PC-3 (cell line): Measurements from ENCODE around the gene SCRG1. TPM values are rescaled to one million over a fixed set of nuclear protein-coding genes. Genes with fewer than 3 reads are reported as not detected.

Source experiments
- ATAC-seq: fragments of 200-7000 bp; cut with Tn5 transposase; 2 replicates; pipeline ENCODE4 v1.9.1; 2020; ENCODE audit warnings: mild to moderate bottlenecking, moderate library complexity
- BruUV-seq: library from RNA; stranded (reverse); fragments of 400-500 nt; replicated peaks from 2 replicates; lab custom pipeline; 2021; lab: Mats Ljungman, UMichigan
- CTCF ChIA-PET: fragments of 300-600 bp; sonication (Branson Sonifier 250); formaldehyde crosslinking; loops from one replicate; lab custom pipeline; 2022; ENCODE audit warnings: antibody characterized with exemption; lab: Charles Lee
- POLR2A ChIA-PET: fragments of 300-600 bp; sonication (Branson Sonifier 250); formaldehyde crosslinking; loops from one replicate; lab custom pipeline; 2022; ENCODE audit warnings: antibody characterized with exemption; ENCODE audit not compliant: unreplicated experiment; lab: Charles Lee
- DNase-seq: peaks from one replicate; pipeline ENCODE4 v3.0.0-alpha.2; 2015
- H2AFZ ChIP-seq: fragments of 300-600 bp; sonication (generic); 2 replicates; pipeline ENCODE4 v1.6.0; 2016; ENCODE audit warnings: antibody characterized with exemption, low read length
- H3F3A ChIP-seq: fragments of 300-600 bp; sonication (generic); one replicate; pipeline ENCODE4 v1.6.0; 2017; ENCODE audit warnings: antibody characterized with exemption, low read length, control low read depth, mild to moderate bottlenecking; ENCODE audit not compliant: unreplicated experiment
- H3K27ac ChIP-seq: fragments of 300-600 bp; sonication (generic); 2 replicates; pipeline ENCODE4 v1.5.1; 2016; ENCODE audit warnings: mild to moderate bottlenecking, low read length
- H3K27me3 ChIP-seq: fragments of 300-600 bp; sonication (generic); 2 replicates; pipeline ENCODE4 v1.6.1; 2016; ENCODE audit warnings: low read length, mixed read lengths
- H3K36me3 ChIP-seq: fragments of 300-600 bp; sonication (generic); 2 replicates; pipeline ENCODE4 v1.6.1; 2016; ENCODE audit warnings: low read depth, mixed run types, low read length, mixed read lengths
- H3K4me1 ChIP-seq: fragments of 300-600 bp; sonication (generic); 2 replicates; pipeline ENCODE4 v1.5.1; 2016; ENCODE audit warnings: low read length; ENCODE audit not compliant: insufficient read depth
- H3K4me2 ChIP-seq: fragments of 300-600 bp; sonication (generic); 2 replicates; pipeline ENCODE4 v1.6.0; 2016; ENCODE audit warnings: low read length
- H3K4me3 ChIP-seq: fragments of 300-600 bp; sonication (generic); 2 replicates; pipeline ENCODE4 v1.5.1; 2016; ENCODE audit warnings: mild to moderate bottlenecking, low read length, mixed read lengths
- H3K79me2 ChIP-seq: fragments of 300-600 bp; sonication (generic); 2 replicates; pipeline ENCODE4 v1.6.1; 2017; ENCODE audit warnings: low read length, mixed read lengths
- H3K9ac ChIP-seq: fragments of 300-600 bp; sonication (generic); 2 replicates; pipeline ENCODE4 v1.6.0; 2016; ENCODE audit warnings: mild to moderate bottlenecking, low read length
- H3K9me2 ChIP-seq: fragments of 300-600 bp; sonication (generic); replicated peaks from 2 replicates; pipeline ENCODE4 v1.6.1; 2016; ENCODE audit warnings: mixed run types, low read length, mixed read lengths
- H3K9me3 ChIP-seq: fragments of 300-600 bp; sonication (generic); 2 replicates; pipeline ENCODE4 v1.6.1; 2016; ENCODE audit warnings: low read length, mixed read lengths
- H4K20me1 ChIP-seq: fragments of 300-600 bp; sonication (generic); 2 replicates; pipeline ENCODE4 v1.6.1; 2016; ENCODE audit warnings: low read length, mixed read lengths
- EZH2 ChIP-seq: fragments of 300-600 bp; sonication (generic); IDR thresholded peaks from one replicate; pipeline ENCODE4 v1.6.1; 2017; ENCODE audit warnings: antibody characterized with exemption, mild to moderate bottlenecking, low read length; ENCODE audit not compliant: unreplicated experiment
- EZH2phosphoT487 ChIP-seq: fragments of 300-600 bp; sonication (generic); IDR thresholded peaks from 2 replicates; pipeline ENCODE4 v1.6.1; 2018; ENCODE audit warnings: mild to moderate bottlenecking, antibody characterized with exemption, low read length, borderline replicate concordance
- intact Hi-C: fragments of 100-400 bp; cut with micrococcal nuclease; formaldehyde crosslinking; loops from 2 replicates; pipeline ENCODE4 v1.9.0; 2023
- total RNA-seq: library from RNA; depleted of rRNA; stranded (reverse); fragments of >200 nt; gene quantifications from 2 replicates; pipeline ENCODE4 v1.2.3, GENCODE V29; 2014
- TF ChIP-seq, protein P1 (sequence below): fragments of 300-600 bp; sonication (generic); conservative IDR thresholded peaks from 2 replicates; pipeline ENCODE4 v1.5.1; 2017; ENCODE audit warnings: antibody characterized with exemption, low read depth, mild to moderate bottlenecking, low read length

Gene SCRG1
- total RNA-seq, 1 experiment from 2014 or later, result not detected

- H3K4me2 ChIP-seq, result no peak overlapping the region
- H3K9me2 ChIP-seq, result no peaks in the 10 kb centered on the region
- no peaks in the 10 kb centered on the region for H4K20me1 ChIP-seq
- H3K4me3 ChIP-seq, result no peak overlapping the region
- CTCF ChIA-PET, result no interaction called here
- no peaks in the 10 kb centered on the region for H3K36me3 ChIP-seq
- H3K9me3 ChIP-seq, result no peaks in the 10 kb centered on the region
- peaks cover 4% of the 10 kb centered on the region for H3K4me1 ChIP-seq
- TF ChIP-seq, protein P1, sequence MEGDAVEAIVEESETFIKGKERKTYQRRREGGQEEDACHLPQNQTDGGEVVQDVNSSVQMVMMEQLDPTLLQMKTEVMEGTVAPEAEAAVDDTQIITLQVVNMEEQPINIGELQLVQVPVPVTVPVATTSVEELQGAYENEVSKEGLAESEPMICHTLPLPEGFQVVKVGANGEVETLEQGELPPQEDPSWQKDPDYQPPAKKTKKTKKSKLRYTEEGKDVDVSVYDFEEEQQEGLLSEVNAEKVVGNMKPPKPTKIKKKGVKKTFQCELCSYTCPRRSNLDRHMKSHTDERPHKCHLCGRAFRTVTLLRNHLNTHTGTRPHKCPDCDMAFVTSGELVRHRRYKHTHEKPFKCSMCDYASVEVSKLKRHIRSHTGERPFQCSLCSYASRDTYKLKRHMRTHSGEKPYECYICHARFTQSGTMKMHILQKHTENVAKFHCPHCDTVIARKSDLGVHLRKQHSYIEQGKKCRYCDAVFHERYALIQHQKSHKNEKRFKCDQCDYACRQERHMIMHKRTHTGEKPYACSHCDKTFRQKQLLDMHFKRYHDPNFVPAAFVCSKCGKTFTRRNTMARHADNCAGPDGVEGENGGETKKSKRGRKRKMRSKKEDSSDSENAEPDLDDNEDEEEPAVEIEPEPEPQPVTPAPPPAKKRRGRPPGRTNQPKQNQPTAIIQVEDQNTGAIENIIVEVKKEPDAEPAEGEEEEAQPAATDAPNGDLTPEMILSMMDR, result no peak
- TF ChIP-seq EZH2phosphoT487 (no peak), EZH2 (no peak)
- H3K79me2 ChIP-seq, result no peaks in the 10 kb centered on the region
- no peak overlapping the region for H2AFZ ChIP-seq
- H3K27me3 ChIP-seq, result no peaks in the 10 kb centered on the region
- intact Hi-C loops, result no loop called here
- H3K27ac ChIP-seq, result no peak overlapping the region
- POLR2A ChIA-PET, result no interaction called here
- DNase-seq, result no peak
- no peak overlapping the region for H3K9ac ChIP-seq
- ATAC-seq, result no peak
- H3F3A ChIP-seq, result no peaks in the 10 kb centered on the region
- no TSS peak for BruUV-seq
Measured at GRCh38 chr4:173381610-173382009, 17.3 kb downstream of the SCRG1 start.

- TF ChIP-seq EZH2, result no peak
- no peak for TF ChIP-seq EZH2phosphoT487
- TF ChIP-seq, protein P1, result no peak
- no peaks in the 10 kb centered on the region for H3K9me3 ChIP-seq
- no peak overlapping the region for H3K4me3 ChIP-seq
- no peaks in the 10 kb centered on the region for H3F3A ChIP-seq
- H3K27ac ChIP-seq, result no peak overlapping the region
- no peaks in the 10 kb centered on the region for H3K9me2 ChIP-seq
- intact Hi-C loops, result no loop called here
- POLR2A ChIA-PET, result no interaction called here
- no TSS peak for BruUV-seq
- H3K9ac ChIP-seq, result no peak overlapping the region
- CTCF ChIA-PET, result no interaction called here
- no peaks in the 10 kb centered on the region for H3K79me2 ChIP-seq
- no peaks in the 10 kb centered on the region for H3K27me3 ChIP-seq
- H3K4me2 ChIP-seq, result no peak overlapping the region
- H3K36me3 ChIP-seq, result no peaks in the 10 kb centered on the region
- DNase-seq, result no peak
- no peak overlapping the region for H2AFZ ChIP-seq
- ATAC-seq, result no peak
- no peaks in the 10 kb centered on the region for H4K20me1 ChIP-seq
- H3K4me1 ChIP-seq, result no peaks in the 10 kb centered on the region
Measured at GRCh38 chr4:173380987-173381386, 17.9 kb downstream of the SCRG1 start.

- Histone ChIP-seq H3K4me3 (no peak overlapping the region), H3K27ac (no peak overlapping the region), H3K4me2 (no peak overlapping the region), H3K9ac (no peak overlapping the region), H3K79me2 (no peaks in the 10 kb centered on the region), H3K27me3 (no peaks in the 10 kb centered on the region), H3K9me3 (no peaks in the 10 kb centered on the region), H2AFZ (no peak overlapping the region), H3K36me3 (no peaks in the 10 kb centered on the region), H3K4me1 (no peaks in the 10 kb centered on the region), H3F3A (no peaks in the 10 kb centered on the region), H3K9me2 (no peaks in the 10 kb centered on the region), H4K20me1 (no peaks in the 10 kb centered on the region)
- ChIA-PET POLR2A (no interaction called here), CTCF (no interaction called here)
- DNase-seq (no peak), ATAC-seq (no peak)
- intact Hi-C loops, result no loop called here
- BruUV-seq, result no TSS peak
- TF ChIP-seq, protein P1, result no peak
- no peak for TF ChIP-seq EZH2phosphoT487
- TF ChIP-seq EZH2, result no peak
Measured at GRCh38 chr4:173379929-173380328, 19.0 kb downstream of the SCRG1 start.
